ENCODE measurements around the gene TTC28.

Gene TTC28

GRCh38 chr22:28015046-28015425 lies 664.6 kb downstream of the TTC28 start:
- DNase-seq = no peak

GRCh38 chr22:28014211-28015045 lies 665.2 kb downstream of the TTC28 start:
- peak; percentile 50 for DNase-seq

GRCh38 chr22:28013611-28014010 lies 666.0 kb downstream of the TTC28 start:
- no peak for DNase-seq

DNA sequence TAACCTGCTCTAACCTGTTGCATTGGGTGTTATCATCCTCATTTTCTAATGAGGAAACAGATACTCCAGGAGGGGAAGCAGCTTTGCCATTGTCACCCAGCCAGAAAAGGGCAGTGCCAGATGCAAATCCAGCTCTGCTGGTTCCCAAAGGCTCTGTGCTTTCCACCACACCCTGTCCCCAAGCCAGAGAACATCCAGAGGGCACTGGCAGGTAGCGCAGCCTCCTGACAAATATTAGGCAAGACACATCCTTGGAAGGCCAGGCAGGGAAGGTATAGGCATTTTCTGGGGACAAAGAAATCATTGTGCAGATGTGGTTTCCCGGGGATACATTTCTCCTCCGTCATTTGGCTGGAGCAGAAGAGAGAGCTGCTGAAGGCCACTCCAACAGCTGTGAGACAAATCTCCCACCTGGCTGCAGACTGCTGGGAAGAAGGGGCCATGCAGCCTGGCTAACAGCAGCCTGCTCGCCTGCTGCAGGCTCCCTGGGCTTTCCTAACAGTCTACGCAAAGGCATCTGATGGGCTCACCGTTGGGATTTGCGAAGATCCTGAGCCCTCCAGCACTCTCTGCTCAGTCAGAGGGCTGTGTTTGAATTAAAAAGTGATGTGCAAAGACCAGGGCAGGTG lies 666.7 kb downstream of the TTC28 start:
- DNase-seq = no peak

- peak; percentile 17 for DNase-seq
Measured at GRCh38 chr22:28009272-28009827, 670.3 kb downstream of the TTC28 start.

DNA sequence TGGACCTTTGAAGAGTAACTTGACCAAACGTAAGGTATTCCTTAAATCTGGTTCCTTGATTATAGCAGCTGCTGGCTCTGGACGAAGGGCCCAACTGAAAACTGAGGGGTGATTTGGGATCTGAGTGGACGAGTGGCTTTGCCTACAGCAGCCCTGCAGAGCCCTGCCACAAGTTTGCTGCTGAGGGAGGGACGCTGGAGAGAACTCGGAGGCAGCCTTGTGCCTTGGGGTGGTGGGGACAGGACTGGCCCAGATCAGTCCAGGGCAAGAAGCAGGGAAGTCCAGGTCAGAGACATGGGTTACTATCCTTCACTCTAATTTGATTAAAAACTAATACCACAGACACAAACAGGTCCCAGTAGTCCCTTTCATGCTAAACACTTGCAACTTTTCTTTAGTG lies 671.0 kb downstream of the TTC28 start:
- no peak for DNase-seq

DNA sequence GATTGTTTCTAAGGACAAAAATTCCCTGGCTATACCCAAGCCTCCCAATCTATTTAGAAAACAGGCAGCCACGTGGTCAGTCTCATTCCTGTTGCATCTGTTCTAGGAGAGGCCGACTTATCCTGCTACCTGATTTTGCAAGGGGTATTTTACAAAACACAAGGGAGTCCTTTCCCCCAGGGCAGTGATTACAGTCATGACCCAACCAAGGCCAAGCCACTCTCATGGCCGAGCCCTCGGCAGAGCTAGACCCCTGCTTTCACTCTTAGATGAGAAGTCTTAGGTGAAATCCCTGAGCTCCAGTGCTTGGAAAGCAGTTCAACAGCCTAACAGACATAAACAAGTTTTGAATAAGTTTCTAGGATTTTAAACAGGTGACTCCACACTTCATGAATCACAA lies 671.6 kb downstream of the TTC28 start:
- DNase-seq = no peak

DNA sequence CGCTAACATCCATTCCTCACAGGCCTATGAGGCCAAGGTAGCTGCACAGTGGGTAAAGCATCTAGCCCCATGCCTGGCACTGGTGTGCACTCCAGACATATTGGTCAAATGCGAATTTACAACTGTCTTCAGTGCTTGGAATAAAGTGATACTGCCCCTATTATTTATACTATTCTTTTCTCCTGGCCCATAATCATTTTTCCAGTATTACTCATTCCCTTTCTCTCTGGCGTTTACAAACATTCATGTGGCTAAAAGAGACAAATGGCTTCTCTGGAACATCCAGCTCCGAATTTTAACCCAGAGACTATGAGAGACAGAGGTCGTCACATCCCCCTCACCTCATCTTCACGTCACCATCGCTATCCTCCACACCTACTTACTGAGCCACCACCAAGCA lies 673.4 kb downstream of the TTC28 start:
- DNase-seq = no peak

DNA sequence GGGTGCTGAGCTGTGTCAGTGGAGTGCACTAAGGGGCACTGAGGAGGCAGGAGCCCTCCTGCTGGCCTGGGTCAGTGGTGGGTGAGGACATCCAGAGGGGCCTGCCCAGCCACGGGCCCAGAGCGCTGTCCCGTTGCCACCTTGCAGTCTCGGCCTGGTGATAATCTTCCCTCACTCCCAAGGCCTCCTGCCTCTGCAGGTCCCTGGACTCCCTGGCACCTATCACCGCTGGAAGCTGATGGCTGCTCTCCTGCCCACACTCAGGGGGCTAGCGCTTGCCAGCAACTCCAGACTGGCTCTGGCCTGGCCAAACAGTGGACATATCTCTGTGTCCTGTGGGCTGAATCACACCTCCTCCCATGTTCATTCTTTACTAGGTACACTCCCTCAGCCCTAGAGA lies 674.1 kb downstream of the TTC28 start:
- no peak for DNase-seq

DNA sequence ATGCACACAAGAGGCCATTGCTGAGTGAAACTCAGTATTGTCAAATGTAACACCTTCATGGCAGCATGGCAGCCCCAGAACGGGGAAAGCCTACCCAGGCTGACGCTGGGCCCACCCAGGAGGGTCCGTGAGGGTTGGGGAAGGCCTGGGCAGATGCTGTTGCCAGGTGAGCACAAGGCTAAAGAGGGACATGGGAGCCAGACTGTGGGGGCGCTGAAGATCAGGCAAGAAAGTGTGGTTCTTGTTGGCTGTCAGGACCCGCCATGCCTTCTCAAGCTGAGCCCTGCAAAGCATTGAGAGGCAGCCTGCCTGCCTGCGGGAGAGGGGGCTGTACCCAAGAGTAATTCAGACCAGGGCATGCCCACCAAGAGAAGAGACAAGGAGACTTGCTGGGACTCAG lies 675.6 kb downstream of the TTC28 start:
- no peak for DNase-seq

DNA sequence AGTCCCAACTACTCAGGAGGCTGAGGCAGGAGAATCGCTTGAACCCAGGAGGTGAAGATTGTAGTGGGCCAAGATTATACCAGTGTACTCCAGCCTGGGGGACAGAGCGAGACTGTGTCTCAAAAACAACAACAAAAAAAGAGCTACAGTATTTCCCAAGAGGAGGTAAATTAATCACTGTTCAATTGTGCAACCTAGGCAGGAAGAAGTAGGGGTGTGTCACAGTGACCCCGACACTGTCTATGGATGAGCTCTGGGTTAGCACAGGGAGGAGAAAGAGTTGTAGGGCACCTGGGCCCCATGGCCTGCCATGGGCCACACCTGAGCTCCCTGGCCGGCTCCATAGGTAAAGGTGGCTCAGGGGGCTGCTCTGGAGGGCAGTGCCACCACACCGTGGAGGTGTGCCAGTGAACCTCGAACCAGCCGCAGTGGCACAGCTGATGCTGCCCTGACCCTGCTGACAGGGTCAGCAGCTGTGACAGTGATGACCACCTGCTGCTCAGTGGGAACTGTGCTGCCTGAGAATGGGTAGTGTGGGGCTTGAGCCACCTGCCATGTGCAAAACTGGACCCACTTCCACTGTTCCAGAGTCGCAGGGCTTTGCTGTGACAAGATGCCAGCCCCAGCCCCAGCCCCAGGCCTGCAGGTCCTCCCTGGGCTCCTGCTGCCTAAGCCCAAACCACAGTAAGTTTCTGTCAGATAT lies 676.6 kb downstream of the TTC28 start:
- DNase-seq = no peak

DNA sequence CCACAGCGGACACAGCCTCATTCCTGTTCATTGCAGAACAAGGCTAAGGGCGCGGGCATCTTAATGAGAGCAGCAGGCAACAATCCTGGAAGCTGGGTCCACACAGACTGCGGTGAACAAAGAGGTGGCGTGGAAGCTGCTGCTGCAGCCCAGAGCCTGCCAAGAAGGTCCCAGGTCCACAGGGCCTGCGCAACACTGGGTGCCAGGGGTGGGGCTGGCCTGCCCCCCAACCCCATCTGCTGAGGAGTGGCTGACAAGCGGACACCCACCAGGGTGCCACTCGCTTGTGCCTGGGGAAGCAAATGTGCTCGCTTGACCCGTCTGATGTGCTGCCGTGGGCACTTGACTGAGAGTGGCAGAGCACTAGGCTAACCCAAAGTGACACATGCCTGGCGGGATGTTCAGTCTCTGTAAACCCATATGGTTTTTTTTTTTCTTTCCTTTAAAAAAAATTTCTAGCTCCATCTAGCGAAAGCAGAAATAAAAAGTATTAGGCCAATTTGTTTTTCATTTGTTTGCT lies 677.4 kb downstream of the TTC28 start:
- DNase-seq = no peak

- no peak for DNase-seq
Measured at GRCh38 chr22:28001171-28001835, 678.3 kb downstream of the TTC28 start.

DNA sequence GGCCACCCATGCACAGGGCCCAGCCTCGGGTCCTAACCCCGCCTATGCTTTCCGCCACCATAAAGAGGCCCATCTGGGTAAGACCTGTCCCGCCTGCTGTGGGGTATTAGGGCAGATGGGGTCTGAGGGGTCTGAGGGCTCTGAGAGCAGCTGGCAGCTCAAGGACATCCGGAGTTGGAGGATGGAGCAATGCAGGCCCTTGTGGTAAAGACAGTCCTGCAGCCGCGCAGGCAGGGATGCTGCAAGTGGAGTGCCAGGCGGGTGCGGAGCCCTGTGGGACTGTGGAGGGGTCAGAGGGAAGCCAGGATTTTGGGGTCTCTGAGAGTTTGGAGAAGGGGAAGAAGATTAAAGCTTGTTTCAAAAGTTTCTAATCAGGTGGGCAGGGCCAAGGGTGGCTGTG lies 679.3 kb downstream of the TTC28 start:
- no peak for DNase-seq

GRCh38 chr22:27999876-28000275 lies 679.8 kb downstream of the TTC28 start:
- DNase-seq = no peak

DNA sequence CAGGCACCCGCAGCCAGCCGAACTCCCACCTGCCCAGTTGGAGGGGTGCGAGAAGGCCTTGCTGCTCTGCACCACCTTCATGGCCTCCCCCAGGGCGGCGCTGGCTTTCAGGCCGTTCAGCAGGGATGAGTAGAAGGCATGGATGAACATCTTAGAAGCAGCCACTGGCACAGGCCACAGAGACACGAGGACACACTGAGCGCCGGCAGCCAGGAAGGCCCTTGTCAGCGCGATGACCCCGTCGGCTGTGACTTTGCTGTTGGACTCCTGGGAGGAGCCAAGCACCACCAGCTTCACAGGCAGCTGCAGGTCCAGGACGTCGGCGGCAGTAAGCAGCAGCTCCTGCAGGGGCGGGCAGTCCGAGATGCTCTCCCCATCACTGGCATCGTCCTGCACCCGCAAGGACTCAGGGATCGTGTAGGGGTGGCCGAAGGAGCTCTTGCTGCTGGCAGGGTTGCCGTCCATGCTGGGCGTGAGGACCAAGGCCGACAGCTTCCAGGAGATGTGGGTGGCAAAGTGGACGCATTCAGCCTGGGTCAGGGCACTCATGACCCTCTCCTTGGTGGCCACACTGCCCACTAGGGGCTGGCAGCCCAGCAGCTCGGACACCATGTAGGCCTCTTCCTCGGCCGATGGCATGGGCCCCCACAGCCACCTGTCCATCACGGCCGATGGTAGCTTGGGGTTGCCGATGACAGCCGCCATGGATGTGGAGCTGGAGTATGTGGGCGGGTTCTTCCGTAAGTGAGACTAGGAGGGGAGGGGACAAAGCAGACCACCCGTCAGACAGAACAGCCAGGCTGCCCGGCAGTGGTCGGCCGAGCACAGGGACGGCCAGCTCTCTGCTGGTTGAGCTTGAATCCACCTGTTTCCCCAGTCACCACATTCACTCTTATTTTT lies 680.9 kb downstream of the TTC28 start:
- DNase-seq = no peak

GRCh38 chr22:27997538-27997937 lies 682.1 kb downstream of the TTC28 start:
- DNase-seq = no peak

- DNase-seq = no peak
Measured at GRCh38 chr22:27996981-27997380, 682.7 kb downstream of the TTC28 start.

GRCh38 chr22:27996529-27996925 lies 683.1 kb downstream of the TTC28 start:
- no peak for DNase-seq

- DNase-seq = no peak
Measured at GRCh38 chr22:27995801-27996528, 683.7 kb downstream of the TTC28 start.

Data from NCI-H2107 (cell line).